Activated T-cell treated with anti-CD3 and anti-CD28 coated beads for 4 hours (primary cell): ENCODE data around the gene CCSER1.
"Not testable (repeated sequence)": the region's sequence is repeated elsewhere in the genome, so short reads cannot be mapped to it uniquely, and the experiment has no call there.

Experiments used
- DNase-seq: peaks from one replicate; pipeline ENCODE4 v3.0.0-alpha.2; 2020

Gene CCSER1

DNA sequence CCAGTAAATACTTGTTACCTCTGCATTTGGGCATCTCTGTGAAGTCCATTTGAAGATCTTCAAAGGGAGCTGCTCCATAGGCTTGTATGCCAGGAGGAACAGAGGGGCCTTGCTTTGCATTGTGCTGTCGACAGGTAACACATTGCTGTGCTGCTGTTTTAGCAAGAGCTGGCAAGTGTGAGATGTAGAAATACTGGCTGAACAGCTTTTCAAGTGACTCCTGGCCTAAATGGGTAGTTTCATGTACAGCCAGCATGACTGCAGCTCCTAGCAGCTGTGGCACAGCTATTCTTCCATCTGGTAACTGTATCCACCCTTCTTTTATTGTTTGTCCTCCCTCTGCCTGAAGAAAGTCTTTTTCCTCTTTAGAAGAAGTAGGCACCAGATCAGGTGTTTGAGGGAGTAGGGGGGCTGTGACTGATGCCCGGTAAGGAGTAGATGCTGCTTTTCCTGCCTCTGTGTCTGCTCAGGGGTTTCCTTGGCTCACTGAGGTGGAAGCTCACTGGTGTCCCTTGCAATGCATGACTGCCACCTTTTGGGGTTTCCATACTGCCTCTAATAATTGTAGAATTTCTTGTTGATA, 965.3 kb downstream of the CCSER1 start:
- no peak for DNase-seq

GRCh38 chr4:91094220-91094619, 967.0 kb downstream of the CCSER1 start:
- not testable (repeated sequence) for DNase-seq

DNA sequence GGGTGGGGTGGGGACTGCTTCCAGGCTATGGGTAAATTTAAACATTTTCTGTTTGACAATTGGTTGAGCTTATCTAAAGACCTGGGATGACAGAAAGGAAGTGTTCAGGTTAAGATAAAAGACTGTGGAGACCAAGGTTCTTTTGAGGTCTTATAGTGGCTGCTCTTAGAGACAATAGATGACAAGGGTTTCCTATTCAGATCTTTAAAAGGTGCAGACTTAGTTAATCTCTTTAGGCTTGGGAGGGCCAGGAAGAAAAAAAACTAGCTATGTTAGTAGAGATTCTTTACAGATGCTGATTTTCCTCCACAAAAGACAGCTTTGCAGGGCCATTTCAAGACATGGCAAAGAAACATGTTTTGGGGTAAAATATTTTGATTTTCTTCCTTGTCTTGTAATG, 972.5 kb downstream of the CCSER1 start:
- DNase-seq, result no peak

- DNase-seq, result no peak
Measured at GRCh38 chr4:91108751-91109150, 981.6 kb downstream of the CCSER1 start.

- DNase-seq, result no peak
Measured at GRCh38 chr4:91111556-91111955, 984.4 kb downstream of the CCSER1 start.

- no peak for DNase-seq
Measured at GRCh38 chr4:91113130-91113706, 986.0 kb downstream of the CCSER1 start.

DNA sequence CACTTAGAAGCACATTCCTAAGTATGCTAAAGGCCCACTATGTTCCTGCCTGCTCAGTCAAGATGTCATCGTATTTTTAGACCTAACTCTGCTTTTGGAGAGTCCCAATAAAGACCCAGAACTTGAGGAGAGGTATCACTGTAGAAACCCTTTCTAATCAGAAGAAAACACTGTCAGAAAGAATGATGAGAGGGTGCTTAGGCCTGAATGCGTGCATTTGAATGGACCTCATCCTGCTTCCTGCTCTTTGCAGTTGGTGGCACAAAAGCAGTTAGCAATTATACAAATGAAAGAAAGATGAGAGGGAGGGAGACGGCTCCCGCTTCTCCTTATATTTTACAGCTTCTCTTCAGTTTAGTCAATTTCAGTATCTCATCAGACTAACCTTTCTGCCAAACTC, 987.2 kb downstream of the CCSER1 start:
- DNase-seq, result no peak

- no peak for DNase-seq
Measured at GRCh38 chr4:91116861-91117260, 989.7 kb downstream of the CCSER1 start.

- DNase-seq, result no peak
Measured at GRCh38 chr4:91118597-91118996, 991.4 kb downstream of the CCSER1 start.

- DNase-seq, result no peak
Measured at GRCh38 chr4:91123742-91124141, 996.5 kb downstream of the CCSER1 start.

DNA sequence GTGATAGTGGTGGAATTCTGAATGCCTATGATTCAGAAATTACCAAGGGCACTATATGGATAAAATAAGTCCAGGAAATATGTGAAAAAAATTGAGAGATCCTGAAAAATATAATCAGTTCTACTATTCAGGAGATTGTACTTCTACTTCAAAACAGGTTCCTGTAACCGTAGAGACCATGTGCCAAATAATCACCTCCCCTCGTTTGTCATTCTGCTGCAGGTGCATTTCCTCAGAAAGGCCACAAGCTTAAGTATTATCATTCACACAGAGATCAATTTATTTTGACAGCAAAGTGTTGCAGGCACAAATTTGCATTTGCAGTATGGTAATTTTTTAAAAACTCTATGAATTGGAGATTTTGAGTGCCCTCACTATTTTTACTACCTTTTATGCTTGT, 1000.0 kb downstream of the CCSER1 start:
- no peak for DNase-seq

DNA sequence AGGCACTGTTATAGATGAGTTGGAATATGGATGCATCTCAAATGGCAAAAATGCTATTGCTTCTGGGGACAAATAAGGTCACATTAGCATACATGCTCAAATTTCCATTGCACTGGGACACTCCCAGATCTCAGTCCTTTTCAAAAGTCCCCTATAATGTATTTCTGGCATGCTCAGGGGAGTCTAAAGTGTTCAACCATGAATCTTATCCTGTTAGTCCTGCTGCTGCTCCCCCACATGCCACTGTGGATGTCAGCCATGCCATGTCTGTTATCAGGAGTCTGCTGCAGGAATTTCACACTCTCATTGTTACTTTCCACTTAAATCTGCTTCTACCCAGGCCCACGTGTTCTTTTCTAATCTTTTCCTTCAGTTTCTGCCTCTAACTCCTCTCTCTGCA, 1000.6 kb downstream of the CCSER1 start:
- no peak for DNase-seq

GRCh38 chr4:91128519-91128918, 1001.3 kb downstream of the CCSER1 start:
- no peak for DNase-seq

DNA sequence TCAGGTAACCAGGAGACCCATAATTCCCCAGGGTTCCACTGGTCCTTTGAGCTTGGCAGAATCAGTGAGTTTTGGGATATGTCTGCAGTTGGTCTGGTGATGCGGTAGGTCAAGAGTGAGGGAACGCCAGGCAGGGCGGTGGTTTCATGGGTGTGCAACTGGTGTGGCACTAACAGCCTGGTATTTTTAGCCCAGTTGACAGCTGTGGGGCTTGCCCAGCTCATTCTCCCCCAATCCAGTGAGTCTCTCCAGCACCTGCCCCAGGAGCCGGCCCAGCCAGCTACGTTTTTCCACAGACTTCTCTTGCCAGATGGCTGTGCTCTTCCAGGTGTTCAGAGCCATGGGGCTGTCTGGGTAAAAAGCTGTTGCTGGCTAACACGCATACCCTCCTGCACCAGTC, 1019.9 kb downstream of the CCSER1 start:
- DNase-seq, result no peak

- not testable (repeated sequence) for DNase-seq
Measured at GRCh38 chr4:91154041-91154440, 1026.8 kb downstream of the CCSER1 start.

DNA sequence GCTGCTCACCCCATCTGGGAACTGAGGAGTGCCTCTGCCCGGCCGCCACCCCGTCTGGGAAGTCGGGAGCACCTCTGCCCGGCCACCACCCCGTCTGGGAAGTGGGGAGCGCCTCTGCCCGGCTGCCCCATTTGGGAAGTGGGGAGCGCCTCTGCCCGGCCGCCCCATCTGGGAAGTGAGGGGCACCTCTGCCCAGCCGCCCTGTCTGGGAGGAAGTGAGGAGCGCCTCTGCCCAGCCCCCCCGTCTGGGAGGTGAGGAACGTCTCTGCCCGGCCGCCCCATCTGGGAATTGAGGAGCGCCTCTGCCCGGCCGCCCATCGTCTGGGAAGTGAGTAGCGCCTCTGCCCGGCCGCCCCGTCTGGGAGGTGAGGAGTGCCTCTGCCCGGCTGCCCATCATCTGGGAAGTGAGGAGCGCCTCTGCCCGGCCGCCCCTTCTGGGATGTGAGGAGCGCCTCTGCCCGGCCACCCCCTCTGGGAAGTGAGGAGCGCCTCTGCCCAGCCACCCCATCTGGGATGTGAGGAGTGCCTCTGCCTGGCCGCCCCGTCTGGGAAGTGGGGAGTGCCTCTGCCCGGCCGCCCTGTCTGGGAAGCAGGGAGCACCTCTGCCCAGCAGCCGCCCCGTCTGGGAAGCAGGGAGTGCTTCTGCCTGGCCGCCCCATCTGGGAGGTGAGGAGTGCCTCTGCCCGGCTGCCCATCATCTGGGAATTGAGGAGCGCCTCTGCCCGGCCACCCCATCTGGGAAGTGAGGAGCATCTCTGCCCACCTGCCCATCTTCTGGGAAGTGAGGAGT, 1040.9 kb downstream of the CCSER1 start:
- not testable (repeated sequence) for DNase-seq

DNA sequence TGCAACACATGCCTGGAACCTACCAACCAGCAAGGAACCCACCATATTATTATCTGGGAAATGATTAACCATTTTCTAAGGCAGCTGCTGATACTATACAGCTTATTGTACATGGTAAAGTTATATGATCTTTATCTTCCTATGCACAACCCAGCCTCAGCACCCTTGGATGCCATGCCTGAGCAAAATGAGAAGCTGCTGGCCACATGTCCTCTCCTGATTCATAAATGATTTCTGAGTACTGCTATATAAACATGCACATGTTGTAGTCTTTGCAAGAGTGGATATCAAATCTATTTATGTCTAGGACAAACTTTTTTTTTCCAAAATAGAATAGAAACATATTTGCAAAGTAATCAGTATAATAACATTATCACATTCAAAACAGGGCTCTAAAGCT, 1043.6 kb downstream of the CCSER1 start:
- no peak for DNase-seq

GRCh38 chr4:91171217-91171616, 1044.0 kb downstream of the CCSER1 start:
- DNase-seq, result no peak

DNA sequence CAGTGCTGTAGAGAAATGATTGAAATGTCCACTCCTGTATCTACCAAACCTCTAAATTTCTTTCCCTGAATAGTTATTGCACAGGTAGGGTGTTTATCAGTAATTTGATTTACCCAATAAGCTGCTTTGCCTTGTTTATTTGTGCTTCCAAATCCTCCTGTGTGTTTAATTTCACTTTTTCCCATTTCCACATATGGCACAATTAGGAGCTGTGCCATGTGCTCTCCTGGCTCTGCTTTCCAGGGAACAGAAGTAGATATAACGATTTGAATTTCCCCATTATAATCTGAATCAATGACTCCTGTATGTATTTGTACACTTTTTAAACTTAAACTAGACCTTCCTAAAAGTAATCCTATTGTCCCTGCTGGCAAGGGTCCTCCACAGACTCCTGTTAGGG, 1057.9 kb downstream of the CCSER1 start:
- DNase-seq, result not testable (repeated sequence)

- DNase-seq, result no peak
Measured at GRCh38 chr4:91198951-91199350, 1071.8 kb downstream of the CCSER1 start.

- no peak for DNase-seq
Measured at GRCh38 chr4:91207535-91207934, 1080.3 kb downstream of the CCSER1 start.

- DNase-seq, result no peak
Measured at GRCh38 chr4:91212211-91212610, 1085.0 kb downstream of the CCSER1 start.

- not testable (repeated sequence) for DNase-seq
Measured at GRCh38 chr4:91217831-91218403, 1090.7 kb downstream of the CCSER1 start.

DNA sequence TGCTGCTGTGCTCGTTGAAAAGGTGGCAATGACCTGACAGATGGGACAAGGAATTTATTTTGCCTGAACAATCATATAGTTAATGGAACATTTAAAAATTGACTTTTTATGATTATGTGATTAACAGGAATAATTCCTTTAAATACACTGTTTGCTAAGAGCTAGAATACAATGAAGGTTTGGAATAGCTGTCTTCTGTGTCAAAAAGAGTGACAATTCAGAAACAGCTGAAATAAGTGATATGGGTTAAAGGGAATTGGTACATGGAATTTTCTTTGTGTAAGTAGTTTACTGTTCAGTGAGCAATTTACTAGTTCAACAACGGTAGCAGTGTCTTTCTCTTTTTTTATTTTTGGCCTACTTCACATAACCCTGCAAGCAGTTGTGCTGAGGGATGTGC, 1093.1 kb downstream of the CCSER1 start:
- no peak for DNase-seq
